COLO829 (cell line): ENCODE results near the gene SCARB2.
A peak's percentile ranks its signal among the peaks of the same experiment; 100 is the strongest.

ENCODE experiments used
- DNase-seq: peaks from one replicate; pipeline ENCODE4 v3.0.0; 2012; ENCODE audit warnings: low spot score

The SCARB2 gene

GRCh38 chr4:76224171-76224570 is 10.5 kb upstream of the SCARB2 start:
- DNase-seq = no peak

- no peak for DNase-seq
These were observed 5.9 kb upstream of the SCARB2 start for GRCh38 chr4:76219299-76220055.

GRCh38 chr4:76216975-76217814 is 3.6 kb upstream of the SCARB2 start:
- no peak for DNase-seq

- DNase-seq = no peak
These were observed 2.9 kb upstream of the SCARB2 start for GRCh38 chr4:76216524-76216923.

GRCh38 chr4:76215077-76215476 is 1.5 kb upstream of the SCARB2 start:
- no peak for DNase-seq

- DNase-seq = no peak
These were observed 602 bp upstream of the SCARB2 start for GRCh38 chr4:76214177-76214675.

- DNase-seq = peak; percentile 29
These were observed 691 bp downstream of the SCARB2 start for GRCh38 chr4:76212851-76213414.

- DNase-seq = no peak
These were observed 1.6 kb downstream of the SCARB2 start for GRCh38 chr4:76211769-76212708.

- no peak for DNase-seq
These were observed 3.2 kb downstream of the SCARB2 start for GRCh38 chr4:76210452-76210851.

GRCh38 chr4:76209881-76210280 is 3.7 kb downstream of the SCARB2 start:
- DNase-seq = no peak

- DNase-seq = peak; percentile 68
These were observed 5.4 kb downstream of the SCARB2 start for GRCh38 chr4:76208005-76208765.

GRCh38 chr4:76207549-76207948 is 6.1 kb downstream of the SCARB2 start:
- no peak for DNase-seq

- DNase-seq = peak; percentile 72
These were observed 7.2 kb downstream of the SCARB2 start for GRCh38 chr4:76206222-76206942.

- no peak for DNase-seq
These were observed 8.1 kb downstream of the SCARB2 start for GRCh38 chr4:76205476-76205875.

GRCh38 chr4:76204936-76205335 is 8.7 kb downstream of the SCARB2 start:
- DNase-seq = no peak

- no peak for DNase-seq
These were observed 10.1 kb downstream of the SCARB2 start for GRCh38 chr4:76203541-76203940.

- DNase-seq = no peak
These were observed 12.3 kb downstream of the SCARB2 start for GRCh38 chr4:76201276-76201675.

GRCh38 chr4:76200771-76201231 is 12.8 kb downstream of the SCARB2 start:
- no peak for DNase-seq

GRCh38 chr4:76199664-76200211 is 13.9 kb downstream of the SCARB2 start:
- DNase-seq = peak; percentile 76
